Ectodermal cell (in vitro differentiated cells): ENCODE measurements around the gene CCDC60.

Experiments
- H3K27ac ChIP-seq: 2 replicates; pipeline ENCODE4 v1.7.0; 2013; ENCODE audit warnings: mild to moderate bottlenecking, low read depth, low read length; ENCODE audit not compliant: insufficient read depth, poor library complexity, severe bottlenecking
- H3K27me3 ChIP-seq: 2 replicates; pipeline ENCODE4 v1.7.0; 2013; ENCODE audit warnings: mild to moderate bottlenecking, low read length; ENCODE audit not compliant: insufficient read depth, control insufficient read depth, poor library complexity, severe bottlenecking
- H3K36me3 ChIP-seq: one replicate; pipeline ENCODE4 v1.7.0; 2013; ENCODE audit warnings: low read length; ENCODE audit not compliant: control insufficient read depth, insufficient read depth
- H3K4me1 ChIP-seq: one replicate; pipeline ENCODE4 v1.7.0; 2013; ENCODE audit warnings: low read length; ENCODE audit not compliant: control insufficient read depth, insufficient read depth
- H3K4me3 ChIP-seq: 2 replicates; pipeline ENCODE4 v1.7.0; 2013; ENCODE audit warnings: low read depth, low read length, control low read depth; ENCODE audit not compliant: insufficient read depth
- H3K9me3 ChIP-seq: 2 replicates; pipeline ENCODE4 v1.7.0; 2013; ENCODE audit warnings: mild to moderate bottlenecking, low read length, moderate library complexity; ENCODE audit not compliant: control insufficient read depth
- WGBS, 2 experiments: methylation state at CpG; one replicate each; pipeline ENCODE4 v1.1.7; 2013; ENCODE audit warnings: missing lambda C conversion rate in 2 of 2; 5-methylcytosine and 5-hydroxymethylcytosine counted together

The CCDC60 gene

GRCh38 chr12:119578112-119578511 is 243.6 kb downstream of the CCDC60 start:
- Histone ChIP-seq H3K27ac (no peak overlapping the region), H3K9me3 (no peaks in the 10 kb centered on the region), H3K4me3 (no peak overlapping the region), H3K36me3 (no peaks in the 10 kb centered on the region), H3K4me1 (no peaks in the 10 kb centered on the region), H3K27me3 (no peaks in the 10 kb centered on the region)
- WGBS, 2 experiments = 100% methylated on average over 2 of the region's 2 CpGs

- H3K4me1 ChIP-seq = no peaks in the 10 kb centered on the region
- 92 to 100% methylated on average over 1 of the region's 1 CpG for WGBS, 2 experiments
Observed at GRCh38 chr12:119589097-119589496, 254.6 kb downstream of the CCDC60 start.

GRCh38 chr12:119589634-119590033 is 255.1 kb downstream of the CCDC60 start:
- H3K9me3 ChIP-seq = no peaks in the 10 kb centered on the region
- H3K27me3 ChIP-seq = peaks cover 45% of the 10 kb centered on the region
- no peak overlapping the region for H3K27ac ChIP-seq
- no peaks in the 10 kb centered on the region for H3K36me3 ChIP-seq
- WGBS, 2 experiments = 90 to 98% methylated on average over 3 to 4 of the region's 4 CpGs
- H3K4me1 ChIP-seq = no peaks in the 10 kb centered on the region
- no peak overlapping the region for H3K4me3 ChIP-seq

More at GRCh38 chr12:119589097-119589496, 254.6 kb downstream of the CCDC60 start:
- Histone ChIP-seq H3K9me3 (no peaks in the 10 kb centered on the region), H3K27me3 (peaks cover 40% of the 10 kb centered on the region), H3K4me3 (no peak overlapping the region), H3K27ac (no peak overlapping the region), H3K36me3 (no peaks in the 10 kb centered on the region)
